H1 (cell line): ENCODE data around the gene CBLB.

ENCODE experiments used
- ATF2 ChIP-seq: IDR thresholded peaks from 2 replicates; pipeline ENCODE4 v1.6.1; 2012; ENCODE audit warnings: low read length, inconsistent platforms
- CBX5 ChIP-seq: fragments of 300-800, 300-1000 bp; sonication (generic); IDR thresholded peaks from 2 replicates; pipeline ENCODE4 v1.7.1; 2016; ENCODE audit warnings: antibody characterized with exemption, low read length, low read depth
- CHD1 ChIP-seq: IDR thresholded peaks from 2 replicates; pipeline ENCODE4 v1.6.1; 2012; ENCODE audit warnings: low read depth, low read length, improper control_type of control experiment
- CTCF ChIP-seq, 3 experiments: IDR thresholded peaks; 1 replicate in 2 of 3; 2 replicates in 1 of 3; pipeline versions ENCODE4 v1.5.1 to v1.6.1; 2011; ENCODE audit warnings: low read length in 3 of 3, mild to moderate bottlenecking in 3 of 3, inconsistent platforms in 2 of 3, low read depth in 1 of 3, moderate library complexity in 1 of 3; ENCODE audit not compliant: insufficient read depth in 1 of 3; ENCODE audit errors: control extremely low read depth in 1 of 3
- EGR1 ChIP-seq: IDR thresholded peaks from 2 replicates; pipeline ENCODE4 v1.6.1; 2011; ENCODE audit warnings: low read depth, low read length, borderline replicate concordance
- FOSL1 ChIP-seq: IDR thresholded peaks from 2 replicates; pipeline ENCODE4 v1.6.1; 2011; ENCODE audit warnings: mild to moderate bottlenecking, low read depth, low read length, moderate library complexity; ENCODE audit not compliant: insufficient read depth
- JUND ChIP-seq: IDR thresholded peaks from 2 replicates; pipeline ENCODE4 v1.6.1; 2011; ENCODE audit warnings: mild to moderate bottlenecking, improper control_type of control experiment, low read length
- NRF1 ChIP-seq: IDR thresholded peaks from 2 replicates; pipeline ENCODE4 v1.6.1; 2011; ENCODE audit warnings: mild to moderate bottlenecking, low read depth, low read length, improper control_type of control experiment
- POLR2A ChIP-seq, 2 experiments: IDR thresholded peaks; 1 replicate in 1 of 2; 2 replicates in 1 of 2; pipeline ENCODE4 v1.6.1; 2011; ENCODE audit warnings: low read depth in 2 of 2, low read length in 2 of 2, mild to moderate bottlenecking in 2 of 2; ENCODE audit errors: control extremely low read depth in 1 of 2
- SIN3A ChIP-seq, 2 experiments: IDR thresholded peaks in 1 of 2; conservative IDR thresholded peaks in 1 of 2; 2 replicates each; pipeline ENCODE4 v1.6.1; 2011 to 2012; ENCODE audit warnings: low read length in 2 of 2, improper control_type of control experiment in 1 of 2, low read depth in 1 of 2, mild to moderate bottlenecking in 1 of 2
- TAF1 ChIP-seq: IDR thresholded peaks from 2 replicates; pipeline ENCODE4 v1.6.1; 2011; ENCODE audit warnings: mild to moderate bottlenecking, low read depth, low read length
- USF2 ChIP-seq: IDR thresholded peaks from 2 replicates; pipeline ENCODE4 v1.6.1; 2011; ENCODE audit warnings: low read length, improper control_type of control experiment

GRCh38 chr3:105679951-105680350 is 188.9 kb downstream of the CBLB start:
- TF ChIP-seq ATF2 (no peak), NRF1 (no peak), CTCF (IDR thresholded peaks at IDR 0.05; ENCODE audit: control extremely low read depth in 1 of 3, insufficient read depth in 1 of 3, low read depth in 1 of 3, low read length in 3 of 3) (no peak), CHD1 (no peak), POLR2A (IDR thresholded peaks at IDR 0.05; ENCODE audit: control extremely low read depth in 1 of 2, low read depth in 2 of 2, low read length in 2 of 2) (no peak), JUND (no peak), SIN3A (conservative IDR thresholded peaks at IDR 0.05 in 1 of 2, IDR thresholded peaks at IDR 0.05 in 1 of 2; ENCODE audit: low read depth in 1 of 2, low read length in 2 of 2) (no peak), USF2 (no peak), CBX5 (no peak), FOSL1 (no peak), EGR1 (no peak), TAF1 (no peak)
